Measurements from ENCODE around the gene TMEFF1.

The TMEFF1 gene

DNA sequence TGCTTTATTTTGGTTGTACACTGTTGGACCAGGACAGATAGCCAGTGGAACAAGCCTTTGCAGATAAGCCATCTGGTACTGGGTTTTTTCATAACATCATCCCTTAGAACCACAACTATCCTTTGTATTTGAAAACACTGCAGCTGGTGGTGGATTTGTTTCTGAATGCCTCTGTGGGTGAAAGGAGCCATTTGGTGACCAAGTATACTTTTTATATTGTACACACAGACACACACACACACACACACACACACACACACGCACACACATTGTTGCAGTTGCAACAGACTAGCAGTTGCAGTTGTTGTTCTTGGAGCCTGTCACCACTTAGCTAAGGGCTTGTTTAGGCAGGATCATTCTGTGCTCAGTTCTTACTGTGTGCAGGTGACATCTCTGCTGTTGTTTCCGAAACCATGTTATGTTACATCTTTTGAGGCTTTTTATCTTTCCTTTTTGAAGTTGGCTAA lies 82.0 kb downstream of the TMEFF1 start:
- no peaks in the 10 kb centered on the region for H3K36me3 ChIP-seq (ENCODE audit: insufficient read depth, low read length)
- H3K27me3 ChIP-seq (ENCODE audit: control insufficient read depth, insufficient read depth, low read length): no peaks in the 10 kb centered on the region
- H3K4me3 ChIP-seq (ENCODE audit: low read length): no peak overlapping the region
- H3K9me3 ChIP-seq (replicated peaks; ENCODE audit: low read length): no peaks in the 10 kb centered on the region
- H3K9ac ChIP-seq (ENCODE audit: low read depth, low read length): no peak overlapping the region
- H3K4me2 ChIP-seq (ENCODE audit: low read length): no peak overlapping the region
- H3K4me1 ChIP-seq (ENCODE audit: control insufficient read depth, insufficient read depth, low read length): no peaks in the 10 kb centered on the region

DNA sequence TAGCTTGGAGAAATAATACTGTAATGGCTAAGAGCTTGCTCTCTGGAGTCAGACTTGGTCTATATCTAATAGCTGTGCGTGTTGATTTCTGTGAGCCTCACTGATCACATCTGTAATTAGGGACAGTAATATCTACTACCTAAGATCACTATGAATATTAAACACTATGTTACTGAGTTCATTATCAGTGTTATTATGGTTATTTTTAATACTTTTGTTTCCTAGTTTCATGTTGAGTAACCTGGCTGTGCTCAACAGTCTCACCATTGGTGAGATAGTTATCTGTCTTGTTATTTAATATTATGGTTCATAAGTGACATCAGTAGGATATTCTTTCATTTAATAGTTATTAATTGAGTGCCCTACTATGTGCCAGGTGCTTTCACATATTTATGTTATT lies 82.5 kb downstream of the TMEFF1 start:
- Histone ChIP-seq H3K9me3 (replicated peaks; ENCODE audit: low read length) (no peaks in the 10 kb centered on the region), H3K4me1 (ENCODE audit: control insufficient read depth, insufficient read depth, low read length) (no peaks in the 10 kb centered on the region), H3K4me2 (ENCODE audit: low read length) (no peak overlapping the region), H3K36me3 (ENCODE audit: insufficient read depth, low read length) (no peaks in the 10 kb centered on the region), H3K9ac (ENCODE audit: low read depth, low read length) (no peak overlapping the region), H3K27me3 (ENCODE audit: control insufficient read depth, insufficient read depth, low read length) (no peaks in the 10 kb centered on the region), H3K4me3 (ENCODE audit: low read length) (no peak overlapping the region)

DNA sequence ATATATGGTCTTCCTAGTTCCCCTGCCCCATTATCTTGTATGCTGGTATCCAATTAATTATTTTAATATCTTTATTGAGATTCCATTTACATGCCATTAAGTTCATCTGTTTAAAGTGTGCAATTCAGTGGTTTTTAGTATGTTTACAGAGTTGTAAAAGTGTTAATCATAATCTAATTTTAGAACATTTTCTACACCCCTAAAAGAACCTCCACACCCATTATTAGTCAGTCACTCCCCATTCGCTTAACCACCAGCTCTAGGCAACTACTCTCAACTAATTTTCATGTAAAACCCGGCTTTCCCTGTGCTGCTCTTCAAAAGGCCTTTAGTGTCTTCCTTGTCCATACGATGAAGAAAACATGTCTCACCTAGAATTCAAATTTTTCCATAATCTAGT lies 84.1 kb downstream of the TMEFF1 start:
- Histone ChIP-seq H3K9ac (ENCODE audit: low read depth, low read length) (no peak overlapping the region), H3K36me3 (ENCODE audit: insufficient read depth, low read length) (no peaks in the 10 kb centered on the region), H3K4me1 (ENCODE audit: control insufficient read depth, insufficient read depth, low read length) (no peaks in the 10 kb centered on the region), H3K4me2 (ENCODE audit: low read length) (no peak overlapping the region), H3K27me3 (ENCODE audit: control insufficient read depth, insufficient read depth, low read length) (no peaks in the 10 kb centered on the region), H3K4me3 (ENCODE audit: low read length) (no peak overlapping the region), H3K9me3 (replicated peaks; ENCODE audit: low read length) (no peaks in the 10 kb centered on the region)

DNA sequence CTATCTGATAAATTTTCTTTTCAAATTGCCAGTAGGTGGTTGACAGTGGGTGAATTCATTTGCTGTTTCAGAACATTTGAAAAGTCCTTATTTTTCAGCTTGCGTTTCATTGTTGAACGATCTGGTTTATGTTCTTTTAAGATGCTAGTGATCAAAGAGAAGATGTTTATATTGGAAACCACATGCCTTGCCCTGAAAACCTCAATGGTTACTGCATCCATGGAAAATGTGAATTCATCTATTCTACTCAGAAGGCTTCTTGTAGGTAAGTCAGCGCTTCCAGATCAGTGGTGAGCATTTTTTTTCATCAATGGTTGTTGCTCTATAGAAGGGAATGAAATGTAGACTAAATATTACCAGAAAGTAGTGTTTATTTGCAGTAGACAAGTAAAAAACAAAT lies 88.3 kb downstream of the TMEFF1 start:
- H3K4me3 ChIP-seq (ENCODE audit: low read length): no peak overlapping the region
- H3K27me3 ChIP-seq (ENCODE audit: control insufficient read depth, insufficient read depth, low read length): no peaks in the 10 kb centered on the region
- no peaks in the 10 kb centered on the region for H3K9me3 ChIP-seq (replicated peaks; ENCODE audit: low read length)
- no peak overlapping the region for H3K9ac ChIP-seq (ENCODE audit: low read depth, low read length)
- H3K4me2 ChIP-seq (ENCODE audit: low read length): no peak overlapping the region
- no peaks in the 10 kb centered on the region for H3K4me1 ChIP-seq (ENCODE audit: control insufficient read depth, insufficient read depth, low read length)
- H3K36me3 ChIP-seq (ENCODE audit: insufficient read depth, low read length): no peaks in the 10 kb centered on the region

DNA sequence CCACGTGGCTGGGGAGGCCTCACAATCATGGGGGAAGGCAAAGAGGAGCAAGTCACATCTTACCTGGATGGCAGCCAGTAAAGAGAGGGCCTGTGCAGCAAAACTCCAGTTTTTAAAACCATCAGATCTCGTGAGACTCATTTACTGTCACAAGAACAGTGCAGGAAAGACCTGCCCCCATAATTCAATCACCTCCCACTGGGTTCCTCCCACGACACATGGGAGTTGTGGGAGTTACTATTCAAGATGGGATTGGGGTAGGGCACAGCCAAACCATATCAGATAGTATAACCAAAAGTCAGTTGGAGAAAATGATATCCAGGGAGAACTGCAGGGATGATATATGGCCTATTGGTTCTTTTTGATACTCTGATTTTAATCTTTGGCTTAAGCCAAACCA lies 94.9 kb downstream of the TMEFF1 start:
- H3K4me2 ChIP-seq (ENCODE audit: low read length): no peak overlapping the region
- H3K27me3 ChIP-seq (ENCODE audit: control insufficient read depth, insufficient read depth, low read length): no peaks in the 10 kb centered on the region
- no peak overlapping the region for H3K4me3 ChIP-seq (ENCODE audit: low read length)
- H3K36me3 ChIP-seq (ENCODE audit: insufficient read depth, low read length): no peaks in the 10 kb centered on the region
- no peaks in the 10 kb centered on the region for H3K9me3 ChIP-seq (replicated peaks; ENCODE audit: low read length)
- H3K4me1 ChIP-seq (ENCODE audit: control insufficient read depth, insufficient read depth, low read length): no peaks in the 10 kb centered on the region
- no peak overlapping the region for H3K9ac ChIP-seq (ENCODE audit: low read depth, low read length)

DNA sequence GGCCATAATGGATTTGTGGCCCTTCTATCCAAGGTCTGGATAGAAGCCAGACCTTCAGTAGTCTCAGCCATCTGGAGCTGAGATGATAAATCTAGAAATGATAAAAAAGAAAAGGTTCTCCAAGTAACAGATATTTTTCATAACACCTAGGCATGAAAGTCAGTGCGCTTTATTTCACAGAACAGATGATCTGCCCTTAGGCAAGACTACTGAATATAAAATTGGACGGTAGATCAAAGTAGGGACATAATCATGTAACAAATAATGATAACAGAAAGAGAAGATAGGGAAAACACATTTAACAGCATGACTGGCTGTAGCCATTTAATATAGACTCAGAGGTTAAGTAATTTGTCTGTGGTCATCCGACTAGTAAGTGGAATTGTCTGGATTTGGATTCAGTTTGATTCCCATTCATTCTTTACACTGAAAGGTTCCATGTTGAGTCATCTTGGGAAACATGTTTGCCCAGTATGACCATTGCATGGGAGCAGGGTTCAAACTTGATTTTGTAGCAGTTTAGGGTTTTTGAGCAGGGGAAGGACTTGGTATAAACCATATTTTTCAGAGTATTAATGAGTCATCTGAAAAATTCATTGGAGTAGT lies 100.8 kb downstream of the TMEFF1 start:
- Histone ChIP-seq H3K4me1 (ENCODE audit: control insufficient read depth, insufficient read depth, low read length) (peaks cover 48% of the 10 kb centered on the region), H3K9me3 (replicated peaks; ENCODE audit: low read length) (no peaks in the 10 kb centered on the region), H3K36me3 (ENCODE audit: insufficient read depth, low read length) (no peaks in the 10 kb centered on the region), H3K4me3 (ENCODE audit: low read length) (no peak overlapping the region), H3K27me3 (ENCODE audit: control insufficient read depth, insufficient read depth, low read length) (no peaks in the 10 kb centered on the region), H3K4me2 (ENCODE audit: low read length) (no peak overlapping the region), H3K9ac (ENCODE audit: low read depth, low read length) (no peak overlapping the region)

DNA sequence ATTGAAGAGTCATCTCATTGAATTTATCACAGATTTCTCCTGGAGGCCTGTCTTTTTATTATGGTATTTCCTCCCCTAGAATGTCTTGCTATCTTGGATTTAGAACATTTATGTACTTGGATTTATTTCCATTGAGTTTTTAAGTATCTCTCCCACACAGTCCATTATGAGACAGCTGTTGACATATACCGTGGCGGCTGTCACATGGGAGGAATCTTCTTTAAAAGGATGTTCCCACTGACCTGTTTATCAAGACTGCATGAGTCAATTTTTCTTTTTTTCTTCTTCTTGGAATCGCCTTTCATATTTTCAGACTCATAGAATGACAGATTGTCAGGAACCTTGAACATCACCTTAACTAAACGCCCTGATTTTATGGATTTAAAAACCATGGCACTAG lies 102.1 kb downstream of the TMEFF1 start:
- no peaks in the 10 kb centered on the region for H3K36me3 ChIP-seq (ENCODE audit: insufficient read depth, low read length)
- no peaks in the 10 kb centered on the region for H3K9me3 ChIP-seq (replicated peaks; ENCODE audit: low read length)
- H3K9ac ChIP-seq (ENCODE audit: low read depth, low read length): peak overlapping the region; percentile 26
- H3K4me3 ChIP-seq (ENCODE audit: low read length): peak overlapping the region; percentile 21
- H3K27me3 ChIP-seq (ENCODE audit: control insufficient read depth, insufficient read depth, low read length): no peaks in the 10 kb centered on the region
- peaks cover 58% of the 10 kb centered on the region for H3K4me1 ChIP-seq (ENCODE audit: control insufficient read depth, insufficient read depth, low read length)
- H3K4me2 ChIP-seq (ENCODE audit: low read length): peak overlapping the region; percentile 39

DNA sequence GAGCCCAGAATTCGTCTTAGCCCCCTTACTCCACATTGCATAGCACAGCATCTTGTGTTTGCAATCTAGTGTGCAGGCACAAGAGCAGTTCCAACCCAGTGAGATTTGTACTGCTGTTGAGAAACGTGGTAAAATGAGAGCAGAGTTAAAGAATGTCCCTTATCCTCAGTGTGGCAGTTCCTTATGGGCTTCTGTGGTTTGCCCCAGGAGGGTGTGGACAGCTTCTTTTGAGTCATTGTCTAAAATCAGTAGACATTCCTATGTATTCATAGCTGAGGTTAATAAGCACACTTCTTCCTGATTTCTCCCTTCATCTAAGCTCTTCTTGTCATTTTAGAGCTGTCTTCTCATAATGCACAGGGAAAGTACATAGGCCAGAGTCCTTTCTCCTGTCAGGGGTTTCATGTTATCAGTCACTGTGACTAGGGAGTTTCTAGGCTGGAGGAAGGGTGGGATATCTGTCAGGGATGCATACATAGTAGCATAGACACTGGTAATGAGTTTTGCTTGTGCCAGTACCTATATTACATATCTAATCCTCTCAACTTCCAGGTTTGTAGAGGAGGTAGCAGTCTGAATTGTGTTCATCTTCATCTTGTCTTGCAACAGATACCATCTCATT lies 102.9 kb downstream of the TMEFF1 start:
- H3K27me3 ChIP-seq (ENCODE audit: control insufficient read depth, insufficient read depth, low read length): no peaks in the 10 kb centered on the region
- H3K4me2 ChIP-seq (ENCODE audit: low read length): peak overlapping the region; percentile 39
- H3K36me3 ChIP-seq (ENCODE audit: insufficient read depth, low read length): no peaks in the 10 kb centered on the region
- H3K4me1 ChIP-seq (ENCODE audit: control insufficient read depth, insufficient read depth, low read length): peaks cover 64% of the 10 kb centered on the region
- no peaks in the 10 kb centered on the region for H3K9me3 ChIP-seq (replicated peaks; ENCODE audit: low read length)
- H3K4me3 ChIP-seq (ENCODE audit: low read length): peak overlapping the region; percentile 21
- peak overlapping the region; percentile 50 for H3K9ac ChIP-seq (ENCODE audit: low read depth, low read length)

DNA sequence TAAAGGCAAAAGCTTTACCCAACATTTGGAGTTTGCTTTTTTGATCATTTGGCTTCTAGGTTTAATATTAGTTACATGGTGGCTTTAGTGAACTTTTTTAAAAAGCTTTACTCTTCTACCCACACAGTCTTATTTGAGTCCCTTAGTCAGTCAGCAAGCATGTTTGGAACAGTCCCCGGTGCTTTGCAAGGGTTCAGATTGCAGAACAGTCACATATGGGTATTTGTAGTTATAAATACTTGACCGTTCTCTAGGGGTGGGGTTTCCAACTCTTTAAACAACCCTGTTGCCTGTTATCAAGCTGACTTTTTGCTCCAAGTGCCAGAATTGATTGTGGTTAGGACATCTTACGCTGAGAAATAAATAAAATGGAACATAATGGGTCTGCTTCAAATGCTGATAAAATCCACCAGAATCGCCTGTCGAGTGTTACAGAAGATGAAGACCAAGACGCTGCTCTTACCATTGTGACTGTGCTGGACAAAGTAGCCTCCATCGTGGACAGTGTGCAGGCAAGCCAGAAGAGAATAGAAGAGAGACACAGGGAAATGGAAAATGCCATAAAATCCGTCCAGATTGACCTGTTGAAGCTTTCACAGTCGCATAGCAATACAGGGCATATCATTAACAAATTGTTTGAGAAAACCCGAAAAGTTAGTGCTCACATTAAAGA lies 105.0 kb downstream of the TMEFF1 start, which contains the start of gene CAVIN4:
TSS of gene CAVIN4 (plus strand) at position 304 of the 673 bp plus-strand sequence. CDS start at position 369, 65 bp downstream.
- Histone ChIP-seq H3K9me3 (replicated peaks; ENCODE audit: low read length) (no peaks in the 10 kb centered on the region), H3K9ac (ENCODE audit: low read depth, low read length) (peak within 1 kb of the TSS; percentile 46), H3K36me3 (ENCODE audit: insufficient read depth, low read length) (no peaks in the 10 kb centered on the region), H3K4me3 (ENCODE audit: low read length) (peak within 1 kb of the TSS; percentile 59), H3K27me3 (ENCODE audit: control insufficient read depth, insufficient read depth, low read length) (no peaks in the 10 kb centered on the region), H3K4me2 (ENCODE audit: low read length) (peak within 1 kb of the TSS; percentile 37), H3K4me1 (ENCODE audit: control insufficient read depth, insufficient read depth, low read length) (peaks cover 74% of the 10 kb centered on the region)

DNA sequence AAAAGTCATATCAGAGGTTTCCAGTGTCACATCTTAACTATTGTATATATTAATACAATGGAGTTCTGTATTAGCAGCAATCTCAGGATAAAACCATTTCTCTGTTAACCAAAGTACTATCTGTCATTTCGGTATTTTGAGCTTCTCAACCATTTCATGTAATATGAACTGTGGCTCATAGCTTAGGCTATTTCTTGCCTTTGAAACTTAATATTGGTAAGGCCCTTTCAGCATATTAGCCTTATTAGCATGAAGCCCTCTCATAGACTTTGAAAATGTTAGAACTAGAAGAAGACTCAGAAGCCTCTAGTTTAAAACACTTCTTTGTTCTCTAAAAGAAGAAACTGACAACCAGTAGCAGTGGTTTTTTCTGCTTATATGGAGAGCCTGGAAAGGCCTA lies 105.7 kb downstream of the TMEFF1 start:
- H3K4me3 ChIP-seq (ENCODE audit: low read length): peak overlapping the region; percentile 59
- H3K27me3 ChIP-seq (ENCODE audit: control insufficient read depth, insufficient read depth, low read length): no peaks in the 10 kb centered on the region
- peak overlapping the region; percentile 39 for H3K9ac ChIP-seq (ENCODE audit: low read depth, low read length)
- peak overlapping the region; percentile 37 for H3K4me2 ChIP-seq (ENCODE audit: low read length)
- peaks cover 79% of the 10 kb centered on the region for H3K4me1 ChIP-seq (ENCODE audit: control insufficient read depth, insufficient read depth, low read length)
- no peaks in the 10 kb centered on the region for H3K9me3 ChIP-seq (replicated peaks; ENCODE audit: low read length)
- H3K36me3 ChIP-seq (ENCODE audit: insufficient read depth, low read length): no peaks in the 10 kb centered on the region

DNA sequence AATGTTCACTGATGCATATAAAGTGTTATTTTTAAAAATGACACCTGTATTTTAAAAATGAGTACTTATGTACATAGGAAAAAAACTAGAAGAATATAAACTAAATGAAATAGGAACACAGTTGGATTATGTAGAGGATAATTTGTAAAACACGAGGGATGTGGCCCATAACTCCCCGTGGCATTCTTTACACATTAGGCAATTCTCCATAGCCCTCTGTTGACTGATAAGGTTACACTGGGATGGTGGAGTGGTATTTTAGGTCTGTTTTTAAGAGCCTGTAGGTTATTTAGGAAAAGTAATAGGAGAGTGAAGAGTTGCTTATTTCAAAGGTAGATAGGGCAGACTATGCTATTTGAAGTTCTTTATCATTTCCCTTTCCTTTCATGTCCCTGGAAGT lies 106.7 kb downstream of the TMEFF1 start:
- peak overlapping the region; percentile 46 for H3K4me3 ChIP-seq (ENCODE audit: low read length)
- H3K9ac ChIP-seq (ENCODE audit: low read depth, low read length): peak overlapping the region; percentile 39
- H3K36me3 ChIP-seq (ENCODE audit: insufficient read depth, low read length): no peaks in the 10 kb centered on the region
- H3K9me3 ChIP-seq (replicated peaks; ENCODE audit: low read length): no peaks in the 10 kb centered on the region
- no peaks in the 10 kb centered on the region for H3K27me3 ChIP-seq (ENCODE audit: control insufficient read depth, insufficient read depth, low read length)
- peak overlapping the region; percentile 37 for H3K4me2 ChIP-seq (ENCODE audit: low read length)
- peaks cover 71% of the 10 kb centered on the region for H3K4me1 ChIP-seq (ENCODE audit: control insufficient read depth, insufficient read depth, low read length)

Data from skeletal muscle satellite cell (primary cell).